Heart right ventricle (tissue), 16 donors: ENCODE results near the gene MCM5. TPM values are rescaled to one million over a fixed set of nuclear protein-coding genes. Genes with fewer than 3 reads are reported as not detected.

ENCODE experiments used
- ATAC-seq, 8 donors: fragments of 200-7000 bp; cut with Tn5 transposase; one replicate each; pipeline ENCODE4 v1.9.1; 2020; ENCODE audit warnings: mild to moderate bottlenecking in 8 of 8, moderate library complexity in 8 of 8, moderate number of reproducible peaks in 1 of 8
- DNase-seq, 2 donors: peaks; one replicate each; pipeline ENCODE4 v3.0.0-alpha.2; 2020
- H3K27ac ChIP-seq, 10 donors: fragments of 200-600 bp; sonication (generic) in 2 of 10; one replicate each; pipeline versions ENCODE4 v1.5.0 to v1.8.0; 2020 to 2022; ENCODE audit warnings: mild to moderate bottlenecking in 3 of 10
- H3K27me3 ChIP-seq, 7 donors: fragments of 200-600 bp; one replicate each; pipeline ENCODE4 v1.8.0; 2021 to 2022; ENCODE audit warnings: mild to moderate bottlenecking in 2 of 7
- H3K36me3 ChIP-seq, 9 donors: fragments of 200-600 bp; sonication (generic) in 1 of 9; one replicate each; pipeline versions ENCODE4 v1.5.0 to v1.8.0; 2020 to 2022; ENCODE audit warnings: mild to moderate bottlenecking in 2 of 9
- H3K4me1 ChIP-seq, 9 donors: fragments of 200-600 bp; sonication (generic) in 1 of 9; one replicate each; pipeline versions ENCODE4 v1.5.0 to v1.8.0; 2020 to 2022; ENCODE audit warnings: mild to moderate bottlenecking in 4 of 9
- H3K4me3 ChIP-seq, 10 donors: fragments of 200-600 bp; sonication (generic) in 2 of 10; one replicate each; pipeline versions ENCODE4 v1.5.0 to v1.8.0; 2020 to 2022; ENCODE audit warnings: mild to moderate bottlenecking in 7 of 10, moderate library complexity in 2 of 10
- H3K9me3 ChIP-seq, 11 donors: fragments of 200-600 bp in 10 of 11; sonication (generic) in 2 of 11; one replicate each; pipeline versions ENCODE4 v1.5.0 to v1.8.0; 2013 to 2022; ENCODE audit warnings: mild to moderate bottlenecking in 2 of 11, control low read depth in 1 of 11, moderate library complexity in 1 of 11
- WGBS, 2 donors: extraction: QIAGEN DNeasy Blood & Tissue Kit; methylation state at CpG; one replicate each; pipeline ENCODE4 v1.1.7; 2013; ENCODE audit warnings: inconsistent platforms in 1 of 2; 5-methylcytosine and 5-hydroxymethylcytosine counted together
- intact Hi-C, 10 donors: fragments of 100-400 bp; cut with DNase I; formaldehyde crosslinking; loops; one replicate each; pipeline versions ENCODE4 v1.11.1 to v1.14.2; 2022
- polyA plus RNA-seq, 2 donors: library from polyadenylated mRNA; stranded (reverse); fragments of 200-250 nt; gene quantifications; one replicate each; pipeline ENCODE4 v1.2.3, GENCODE V29; 2013
- total RNA-seq, 10 donors: library from RNA; stranded (reverse); fragmentation: NEBNext Ultra II Directional in 3 of 10; extraction: Animal tissue kit (Norgen Biotek cat#: 25700) in 3 of 10; gene quantifications; one replicate each; pipeline versions ENCODE4 v1.2.1 to v1.2.4, GENCODE V29; 2021 to 2023
- TF ChIP-seq, protein P1 (sequence below), 9 donors: fragments of 200-600 bp; sonication (generic) in 2 of 9; IDR thresholded peaks; one replicate each; pipeline versions ENCODE4 v1.5.0 to v1.8.0; 2021 to 2022; ENCODE audit warnings: antibody characterized with exemption in 9 of 9, mild to moderate bottlenecking in 5 of 9, moderate library complexity in 1 of 9
- donor health status: Arrhythmogenic right ventricular cardiomyopathy.
- donor health status: ischemic (EF 13 %, LVEDD 7.1; RV severe dilation, severe dysfunction).
- donor health status: healthy with polysubstance abuse.
- donor health status: DM: no; HTN: yes; CAD: no.
- donor health status: DM: no; HTN: no; CAD: no.
- donor health status: ischemic (EF 25% LVEDD 6.9; RV normal size, moderate dysfunction).
- donor health status: ischemic (EF 25% LVEDD 5.7; RV mildly dilated, moderate dysfunction).
- donor health status: healthy.
- donor health status: DM: yes; HTN: yes; CAD: no.
- donor health status: Ischemic cardiomyopathy.
- donor health status: ischemic (EF 35%, LVEDD 5.7; RV mildly dilated, moderate dysfunction).
- donor health status: nonischemic (EF 11% LVEDD 7.7; RV severe dilation, severe dysfunction).
- donor health status: DM: yes; HTN: yes; CAD: no.
- donor health status: PGD.
- donor health status: ischemic (EF 29% LVEDD 5.4; RV normal size, mild dysfunction).
- donor health status: nonischemic (EF 23%, LVEDD 6.1; RV moderate dilation, normal function).

Gene MCM5
- total and polyA plus RNA-seq, 12 donors, result 5.7 to 21.4 (median 11.2) TPM

DNA sequence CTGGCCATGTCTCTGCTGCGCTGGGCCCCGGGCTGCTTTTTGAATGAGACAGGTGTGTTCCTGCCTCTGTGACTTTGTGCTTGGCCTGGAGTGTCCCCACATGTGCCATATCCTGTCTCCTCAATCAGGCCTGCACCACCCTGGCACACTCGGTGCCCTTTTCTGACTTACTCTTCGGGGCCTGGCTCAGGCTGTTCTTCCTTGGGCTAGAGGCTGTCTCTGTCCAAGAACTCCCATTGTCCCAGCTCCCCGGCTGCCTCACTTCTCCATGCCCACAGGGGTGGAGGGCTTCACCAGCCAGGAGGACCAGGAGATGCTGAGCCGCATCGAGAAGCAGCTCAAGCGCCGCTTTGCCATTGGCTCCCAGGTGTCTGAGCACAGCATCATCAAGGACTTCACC, 23.0 kb downstream of the MCM5 start:
- no peaks in the 10 kb centered on the region for H3K9me3 ChIP-seq
- TF ChIP-seq, protein P1, sequence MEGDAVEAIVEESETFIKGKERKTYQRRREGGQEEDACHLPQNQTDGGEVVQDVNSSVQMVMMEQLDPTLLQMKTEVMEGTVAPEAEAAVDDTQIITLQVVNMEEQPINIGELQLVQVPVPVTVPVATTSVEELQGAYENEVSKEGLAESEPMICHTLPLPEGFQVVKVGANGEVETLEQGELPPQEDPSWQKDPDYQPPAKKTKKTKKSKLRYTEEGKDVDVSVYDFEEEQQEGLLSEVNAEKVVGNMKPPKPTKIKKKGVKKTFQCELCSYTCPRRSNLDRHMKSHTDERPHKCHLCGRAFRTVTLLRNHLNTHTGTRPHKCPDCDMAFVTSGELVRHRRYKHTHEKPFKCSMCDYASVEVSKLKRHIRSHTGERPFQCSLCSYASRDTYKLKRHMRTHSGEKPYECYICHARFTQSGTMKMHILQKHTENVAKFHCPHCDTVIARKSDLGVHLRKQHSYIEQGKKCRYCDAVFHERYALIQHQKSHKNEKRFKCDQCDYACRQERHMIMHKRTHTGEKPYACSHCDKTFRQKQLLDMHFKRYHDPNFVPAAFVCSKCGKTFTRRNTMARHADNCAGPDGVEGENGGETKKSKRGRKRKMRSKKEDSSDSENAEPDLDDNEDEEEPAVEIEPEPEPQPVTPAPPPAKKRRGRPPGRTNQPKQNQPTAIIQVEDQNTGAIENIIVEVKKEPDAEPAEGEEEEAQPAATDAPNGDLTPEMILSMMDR (IDR thresholded peaks at IDR 0.05), result no peak
- ATAC-seq (no peak), DNase-seq (no peak)
- no peak overlapping the region for H3K27ac ChIP-seq
- WGBS, 2 donors, result 95 to 97% methylated on average over 9 of the region's 9 CpGs
- peaks cover 0 to 85% (median 23%) of the 10 kb centered on the region in 9 donors for H3K36me3 ChIP-seq
- H3K4me1 ChIP-seq, result no peaks in the 10 kb centered on the region
- H3K27me3 ChIP-seq, result no peaks in the 10 kb centered on the region
- intact Hi-C loops, result loop anchor here in 2 of 10 donors (10.0 kb wide), 3 partner anchors 502 to 712 kb away; no protein-coding TSS in a partner anchor
- H3K4me3 ChIP-seq, result no peak overlapping the region

DNA sequence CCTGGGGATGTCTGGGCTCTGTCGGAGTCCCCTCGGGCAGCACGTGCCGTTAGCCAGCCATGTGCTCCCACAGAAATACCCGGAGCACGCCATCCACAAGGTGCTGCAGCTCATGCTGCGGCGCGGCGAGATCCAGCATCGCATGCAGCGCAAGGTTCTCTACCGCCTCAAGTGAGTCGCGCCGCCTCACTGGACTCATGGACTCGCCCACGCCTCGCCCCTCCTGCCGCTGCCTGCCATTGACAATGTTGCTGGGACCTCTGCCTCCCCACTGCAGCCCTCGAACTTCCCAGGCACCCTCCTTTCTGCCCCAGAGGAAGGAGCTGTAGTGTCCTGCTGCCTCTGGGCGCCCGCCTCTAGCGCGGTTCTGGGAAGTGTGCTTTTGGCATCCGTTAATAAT, 24.1 kb downstream of the MCM5 start:
- Histone ChIP-seq H3K36me3 (peaks cover 0 to 78% (median 23%) of the 10 kb centered on the region in 9 donors), H3K9me3 (no peaks in the 10 kb centered on the region), H3K4me3 (no peak overlapping the region), H3K27me3 (no peaks in the 10 kb centered on the region), H3K4me1 (no peaks in the 10 kb centered on the region), H3K27ac (no peak overlapping the region)
- 95 to 96% methylated on average over 26 of the region's 26 CpGs for WGBS, 2 donors
- DNase-seq (no peak), ATAC-seq (no peak)
- intact Hi-C loops, result loop anchor here in 2 of 10 donors (10.0 kb wide), 3 partner anchors 501 to 711 kb away; no protein-coding TSS in a partner anchor
- TF ChIP-seq, protein P1 (IDR thresholded peaks at IDR 0.05), result no peak

DNA sequence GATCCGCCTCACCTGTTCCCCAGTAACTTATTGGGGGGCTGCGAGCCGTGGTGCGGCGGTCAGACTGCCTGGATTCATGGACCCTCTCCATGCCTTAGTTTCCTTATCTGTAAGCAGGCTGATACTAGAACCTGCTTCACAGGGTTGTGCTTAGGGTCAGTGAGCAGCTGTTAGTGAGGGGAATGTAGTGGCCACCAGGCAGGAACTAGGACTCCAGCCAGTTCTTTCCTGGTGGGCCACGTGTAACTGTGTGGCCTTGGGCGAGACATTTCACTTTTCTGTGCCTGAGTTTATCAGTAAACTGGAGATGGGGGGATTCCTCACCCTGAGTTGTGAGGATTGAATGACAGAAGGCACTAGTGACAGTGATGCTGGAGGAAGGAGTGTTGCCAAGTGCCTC, 24.8 kb downstream of the MCM5 start:
- Histone ChIP-seq H3K4me1 (no peaks in the 10 kb centered on the region), H3K9me3 (no peaks in the 10 kb centered on the region), H3K36me3 (peaks cover 0 to 71% (median 21%) of the 10 kb centered on the region in 9 donors), H3K27ac (no peak overlapping the region), H3K27me3 (no peaks in the 10 kb centered on the region), H3K4me3 (no peak overlapping the region)
- 83 to 86% methylated on average over 7 of the region's 7 CpGs for WGBS, 2 donors
- intact Hi-C loops, result loop anchor here in 2 of 10 donors (10.0 kb wide), 3 partner anchors 500 to 710 kb away; no protein-coding TSS in a partner anchor
- DNase-seq (no peak), ATAC-seq (no peak)
- TF ChIP-seq, protein P1 (IDR thresholded peaks at IDR 0.05), result no peak

DNA sequence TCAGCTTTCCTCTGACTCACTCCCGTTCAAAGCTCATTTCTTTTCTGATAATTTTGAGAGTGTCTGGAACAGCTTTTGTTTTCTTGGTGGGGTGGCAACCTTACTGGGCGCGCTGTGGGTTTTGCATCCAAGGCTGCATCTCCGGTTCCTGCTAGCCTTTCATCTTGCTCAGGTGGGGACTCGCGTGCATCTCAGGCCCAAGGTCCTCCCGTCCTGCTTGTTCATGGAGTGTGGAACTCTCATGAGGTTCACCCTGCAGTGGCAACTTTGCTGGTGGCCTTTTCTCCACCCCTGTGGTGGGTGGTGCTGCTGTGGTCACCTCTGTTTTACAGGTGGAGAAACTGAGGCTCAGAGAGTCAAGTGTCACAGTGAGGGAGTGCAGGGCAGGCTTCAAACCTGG, 25.6 kb downstream of the MCM5 start:
- DNase-seq (no peak), ATAC-seq (no peak)
- no peak overlapping the region for H3K4me3 ChIP-seq
- H3K9me3 ChIP-seq, result no peaks in the 10 kb centered on the region
- H3K27ac ChIP-seq, result no peak overlapping the region
- intact Hi-C loops, result loop anchor here in 2 of 10 donors (10.0 kb wide), 3 partner anchors 499 to 709 kb away; no protein-coding TSS in a partner anchor
- TF ChIP-seq, protein P1 (IDR thresholded peaks at IDR 0.05), result no peak
- WGBS, 2 donors, result 88 to 93% methylated on average over 7 of the region's 7 CpGs
- peaks cover 0 to 63% (median 17%) of the 10 kb centered on the region in 9 donors for H3K36me3 ChIP-seq
- no peaks in the 10 kb centered on the region for H3K27me3 ChIP-seq
- H3K4me1 ChIP-seq, result peaks cover 0 to 3% (median 0%) of the 10 kb centered on the region in 9 donors
